GM18873 (cell line): Measurements from ENCODE around the gene ACTR8.

Source experiments
- ATAC-seq: cut with Tn5 transposase; IDR thresholded peaks from one replicate; pipeline ENCODE4 v1.9.1; 2021; ENCODE audit warnings: mild to moderate bottlenecking, moderate library complexity, moderate number of reproducible peaks; ENCODE audit not compliant: unreplicated experiment, low FRiP score

Gene ACTR8

GRCh38 chr3:53818221-53819162 lies 63.5 kb downstream of the ACTR8 start:
- ATAC-seq = no peak

DNA sequence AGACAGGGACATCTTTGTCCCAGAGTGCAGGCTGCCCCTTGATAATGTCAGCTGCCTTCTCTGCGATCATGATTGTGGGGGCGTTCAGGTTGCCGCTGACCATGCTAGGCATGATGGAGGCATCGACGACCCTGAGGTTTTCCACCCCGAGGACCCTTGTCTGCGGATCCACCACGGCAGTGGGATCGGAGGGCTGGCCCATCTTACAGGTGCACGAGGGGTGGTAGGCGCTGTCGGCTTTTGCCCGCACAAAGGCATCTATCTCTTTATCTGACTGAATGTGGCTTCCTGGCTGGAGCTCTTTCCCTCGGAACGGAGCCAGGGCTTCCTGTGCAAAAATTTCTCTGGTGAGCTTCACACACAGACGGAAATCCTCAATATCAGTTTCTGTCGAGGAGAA lies 64.1 kb downstream of the ACTR8 start:
- ATAC-seq = no peak

GRCh38 chr3:53817211-53817610 lies 64.7 kb downstream of the ACTR8 start:
- ATAC-seq = no peak
